Calu3 (cell line): ENCODE data around the gene TAF1B. TPM values are rescaled to one million over a fixed set of nuclear protein-coding genes. Genes with fewer than 3 reads are reported as not detected.

ENCODE experiments used
- BruUV-seq: library from RNA; stranded (reverse); fragments of 400-500 nt; replicated peaks from 2 replicates; lab custom pipeline; 2021; lab: Mats Ljungman, UMichigan
- CTCF ChIA-PET: fragments of 300-600 bp; sonication (Branson Sonifier 250); formaldehyde crosslinking; loops from one replicate; lab custom pipeline; 2022; ENCODE audit warnings: antibody characterized with exemption; lab: Charles Lee
- DNase-seq: peaks from one replicate; pipeline ENCODE4 v3.0.0; 2022
- H3K27ac Mint-ChIP-seq: one replicate; pipeline ENCODE4 v1.8.0; 2022; ENCODE audit warnings: mixed read lengths; ENCODE audit not compliant: unreplicated experiment
- H3K27me3 Mint-ChIP-seq: one replicate; pipeline ENCODE4 v1.8.0; 2022; ENCODE audit warnings: mixed read lengths; ENCODE audit not compliant: unreplicated experiment
- H3K36me3 Mint-ChIP-seq: one replicate; pipeline ENCODE4 v1.8.0; 2022; ENCODE audit warnings: mild to moderate bottlenecking, moderate library complexity, mixed read lengths; ENCODE audit not compliant: insufficient read depth, unreplicated experiment
- H3K4me1 Mint-ChIP-seq: one replicate; pipeline ENCODE4 v1.8.0; 2022; ENCODE audit warnings: mild to moderate bottlenecking, low read depth, mixed read lengths; ENCODE audit not compliant: unreplicated experiment
- H3K4me3 Mint-ChIP-seq: one replicate; pipeline ENCODE4 v1.8.0; 2022; ENCODE audit warnings: mild to moderate bottlenecking, low read depth, moderate library complexity, mixed read lengths; ENCODE audit not compliant: unreplicated experiment
- H3K9me3 Mint-ChIP-seq: one replicate; pipeline ENCODE4 v1.8.0; 2022; ENCODE audit warnings: low read depth, mixed read lengths; ENCODE audit not compliant: unreplicated experiment
- CTCF ChIP-seq: fragments of 200-600 bp; IDR thresholded peaks from one replicate; pipeline ENCODE4 v1.8.0; 2022; ENCODE audit warnings: antibody characterized with exemption; ENCODE audit not compliant: unreplicated experiment
- intact Hi-C: fragments of 100-400 bp; cut with micrococcal nuclease; formaldehyde crosslinking; loops from one replicate; pipeline ENCODE4 v1.10.0; 2022; ENCODE audit not compliant: unreplicated experiment
- total RNA-seq: library from RNA; stranded (reverse); gene quantifications from 2 replicates; pipeline ENCODE4 v1.2.3, GENCODE V29; 2022

The TAF1B gene
- total RNA-seq, 1 experiment from 2014 or later = 23.0 TPM

- H3K27me3 Mint-ChIP-seq = no peaks in the 10 kb centered on the region
- no TSS peak for BruUV-seq
- peaks cover 30% of the 10 kb centered on the region for H3K4me1 Mint-ChIP-seq
- no peak for TF ChIP-seq CTCF
- peaks cover 22% of the 10 kb centered on the region for H3K36me3 Mint-ChIP-seq
- no peak for DNase-seq
- intact Hi-C loops = loop anchor here (5.0 kb wide), 1 partner anchor 53 kb away; no protein-coding TSS in a partner anchor
- H3K27ac Mint-ChIP-seq = no peak overlapping the region
- H3K4me3 Mint-ChIP-seq = peak overlapping the region; percentile 98
- H3K9me3 Mint-ChIP-seq = no peaks in the 10 kb centered on the region
- CTCF ChIA-PET = interaction anchor here (1.2 kb wide), 1 partner anchor 43 kb away, joined by 3 read pairs; no protein-coding TSS in a partner anchor
These were observed 1.3 kb downstream of the TAF1B start for GRCh38 chr2:9844576-9844975.

GRCh38 chr2:9846554-9846953, 3.3 kb downstream of the TAF1B start:
- H3K27ac Mint-ChIP-seq = no peak overlapping the region
- CTCF ChIA-PET = interaction anchor here (0.5 to 1.4 kb wide), 4 partner anchors 32 to 68 kb away, joined by 4 to 6 read pairs (median 4); no protein-coding TSS in a partner anchor
- H3K9me3 Mint-ChIP-seq = no peaks in the 10 kb centered on the region
- H3K36me3 Mint-ChIP-seq = peaks cover 24% of the 10 kb centered on the region
- peaks cover 30% of the 10 kb centered on the region for H3K4me1 Mint-ChIP-seq
- H3K27me3 Mint-ChIP-seq = no peaks in the 10 kb centered on the region
- BruUV-seq = no TSS peak
- DNase-seq = no peak
- H3K4me3 Mint-ChIP-seq = no peak overlapping the region
- no peak for TF ChIP-seq CTCF
- intact Hi-C loops = no loop called here

- H3K36me3 Mint-ChIP-seq = peaks cover 26% of the 10 kb centered on the region
- H3K27ac Mint-ChIP-seq = no peak overlapping the region
- H3K9me3 Mint-ChIP-seq = no peaks in the 10 kb centered on the region
These were observed 3.9 kb downstream of the TAF1B start for GRCh38 chr2:9847140-9847539.

GRCh38 chr2:9852881-9853280, 9.6 kb downstream of the TAF1B start:
- intact Hi-C loops = no loop called here
- BruUV-seq = no TSS peak
- Mint-ChIP-seq H3K36me3 (peaks cover 43% of the 10 kb centered on the region), H3K27me3 (no peaks in the 10 kb centered on the region), H3K4me1 (no peaks in the 10 kb centered on the region), H3K4me3 (no peak overlapping the region), H3K27ac (no peak overlapping the region), H3K9me3 (peaks cover 9% of the 10 kb centered on the region)
- TF ChIP-seq CTCF = no peak
- CTCF ChIA-PET = no interaction called here
- no peak for DNase-seq

More at GRCh38 chr2:9847140-9847539, 3.9 kb downstream of the TAF1B start:
- CTCF ChIA-PET = interaction anchor here (0.5 to 1.4 kb wide), 4 partner anchors 33 to 67 kb away, joined by 4 to 6 read pairs (median 4); no protein-coding TSS in a partner anchor
- intact Hi-C loops = no loop called here
- H3K4me3 Mint-ChIP-seq = no peak overlapping the region
- peaks cover 30% of the 10 kb centered on the region for H3K4me1 Mint-ChIP-seq
- H3K27me3 Mint-ChIP-seq = no peaks in the 10 kb centered on the region
- no peak for DNase-seq
- no peak for TF ChIP-seq CTCF
- no TSS peak for BruUV-seq
